GM12891 (cell line): ENCODE data around the gene STX7.

Source experiments
- DNase-seq: peaks from one replicate; pipeline ENCODE4 v3.0.0; 2011; ENCODE audit warnings: low spot score; ENCODE audit not compliant: insufficient read length
- FAIRE-seq: peaks from 2 replicates; lab custom pipeline; 2011; peaks lifted over from hg19 to GRCh38; lab: Jason Lieb, UNC
- PAX5 ChIP-seq: IDR thresholded peaks from 2 replicates; pipeline ENCODE4 v1.6.1; 2011; ENCODE audit warnings: low read length, moderate library complexity, mild to moderate bottlenecking; ENCODE audit not compliant: insufficient read depth, severe bottlenecking
- POLR2A ChIP-seq: IDR thresholded peaks from 2 replicates; pipeline ENCODE4 v1.6.1; 2011; ENCODE audit warnings: low read depth, low read length, control low read depth
- POLR2AphosphoS5 ChIP-seq: IDR thresholded peaks from 2 replicates; pipeline ENCODE4 v1.6.1; 2011; ENCODE audit warnings: low read depth, low read length, control low read depth
- POU2F2 ChIP-seq: IDR thresholded peaks from 2 replicates; pipeline ENCODE4 v1.6.1; 2011; ENCODE audit warnings: low read depth, mild to moderate bottlenecking, control low read depth, low read length, moderate library complexity
- SPI1 ChIP-seq: IDR thresholded peaks from 2 replicates; pipeline ENCODE4 v1.6.1; 2011; ENCODE audit warnings: low read depth, low read length, control low read depth
- TAF1 ChIP-seq: IDR thresholded peaks from 2 replicates; pipeline ENCODE4 v1.6.1; 2011; ENCODE audit warnings: low read depth, low read length, control low read depth

Gene STX7

DNA sequence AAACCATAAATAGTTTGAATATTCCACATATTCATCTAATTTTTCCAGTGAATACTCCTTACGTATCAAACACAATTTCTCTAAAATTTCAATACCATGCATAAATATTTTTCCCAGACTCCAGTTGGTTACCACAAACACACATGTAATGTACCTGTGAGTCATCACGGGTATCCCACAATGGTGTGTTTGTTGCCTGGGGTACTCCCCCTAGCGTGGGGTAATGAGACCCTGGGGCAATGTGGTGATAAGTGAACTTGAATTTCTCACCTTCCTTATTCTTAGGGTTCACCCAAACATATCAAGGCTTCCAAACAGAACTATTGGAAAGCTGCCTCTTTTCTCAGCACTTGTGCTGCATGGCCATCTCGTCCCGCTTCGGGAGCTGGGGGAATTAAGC is 51.0 kb downstream of the STX7 start:
- no peak for TF ChIP-seq SPI1
- no peak for TF ChIP-seq PAX5
- no peak for TF ChIP-seq POU2F2
- TF ChIP-seq POLR2AphosphoS5, result no peak
- no peak for TF ChIP-seq POLR2A
- TF ChIP-seq TAF1, result no peak
- FAIRE-seq, result peak; percentile 23
- DNase-seq, result no peak

DNA sequence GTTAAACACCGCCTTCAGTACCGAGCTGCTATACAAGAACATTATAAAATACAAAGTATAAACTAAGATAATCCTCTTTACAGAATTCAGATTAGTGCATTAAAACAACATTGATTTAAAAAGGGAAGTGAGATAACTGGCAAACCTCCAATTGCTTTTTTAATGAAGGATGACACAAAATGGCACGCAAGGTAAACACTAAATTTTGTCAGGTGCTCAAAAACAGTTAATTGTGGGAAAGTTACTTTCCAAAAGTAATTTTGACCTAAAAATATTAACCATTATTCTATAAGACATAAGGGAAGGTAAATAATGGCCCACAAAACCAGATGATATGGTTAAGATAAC is 53.3 kb downstream of the STX7 start:
- TF ChIP-seq SPI1 (peak; percentile 79), POLR2A (no peak)
- no peak for DNase-seq
- no peak for FAIRE-seq

DNA sequence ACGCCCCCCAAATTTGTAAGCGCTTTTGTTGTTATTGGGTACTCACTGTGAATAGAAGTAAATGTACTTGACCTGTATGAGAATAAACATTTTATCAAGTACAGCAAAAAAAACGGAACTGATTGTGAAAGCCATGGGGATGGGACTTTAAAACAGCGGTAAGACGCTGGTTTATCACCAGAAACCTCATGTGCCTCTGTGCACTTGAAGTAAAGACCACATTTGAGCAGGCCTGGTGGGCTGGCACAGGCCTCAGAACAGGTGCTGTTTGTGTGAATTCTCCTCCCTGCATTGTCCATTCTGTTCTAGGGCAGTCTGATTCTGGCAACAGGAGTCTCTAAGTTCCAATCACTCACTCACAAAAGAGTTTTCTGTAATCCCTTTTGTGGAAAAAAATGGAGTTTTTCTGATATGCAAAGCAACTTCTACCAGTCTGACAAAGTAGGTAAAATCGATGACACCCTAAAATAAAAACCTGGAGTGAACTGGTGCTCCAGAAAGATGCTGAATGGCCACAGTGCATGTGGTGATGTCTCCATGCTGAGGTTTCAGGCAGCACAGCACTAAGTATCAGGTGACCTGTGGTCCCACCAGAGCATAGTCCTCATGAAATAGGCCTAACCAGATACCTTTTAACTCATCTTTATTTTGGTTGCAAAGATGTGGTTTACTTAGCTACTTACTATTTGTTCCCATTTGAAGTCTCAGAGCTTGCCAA is 53.9 kb downstream of the STX7 start:
- TF ChIP-seq POLR2A, result no peak
- TF ChIP-seq TAF1, result no peak
- no peak for TF ChIP-seq SPI1
- no peak for TF ChIP-seq POU2F2
- TF ChIP-seq PAX5, result no peak
- no peak for TF ChIP-seq POLR2AphosphoS5

DNA sequence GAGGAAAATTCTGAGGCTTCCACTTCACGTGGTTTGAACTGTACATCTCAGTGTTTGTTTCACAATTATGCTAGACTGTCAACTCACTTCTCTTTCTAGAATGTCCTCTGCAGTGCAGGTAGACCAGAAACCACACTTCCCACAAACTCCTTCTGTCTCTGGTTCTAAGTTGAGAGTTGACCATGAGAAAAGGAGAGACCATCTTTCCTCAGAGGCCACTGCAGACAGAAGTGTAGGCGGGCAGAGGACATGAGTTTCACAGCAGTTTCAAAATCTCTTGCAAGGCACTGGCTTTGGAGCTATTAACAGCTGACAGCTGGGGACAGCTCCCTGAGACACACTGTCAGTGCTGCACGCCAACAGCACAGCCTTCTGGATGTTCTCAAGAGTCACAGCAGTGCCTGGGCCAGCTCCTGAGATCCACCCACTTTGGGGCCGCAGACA is 56.2 kb downstream of the STX7 start:
- TF ChIP-seq SPI1, result peak; percentile 88
- TF ChIP-seq PAX5, result no peak
- TF ChIP-seq TAF1, result no peak
- no peak for TF ChIP-seq POLR2A
- TF ChIP-seq POLR2AphosphoS5, result no peak
- peak; percentile 74 for TF ChIP-seq POU2F2
- DNase-seq (peak; percentile 7), FAIRE-seq (peak; percentile 92)

More for the DNA sequence above, 53.9 kb downstream of the STX7 start:
- DNase-seq (no peak), FAIRE-seq (peak; percentile 59)

DNA sequence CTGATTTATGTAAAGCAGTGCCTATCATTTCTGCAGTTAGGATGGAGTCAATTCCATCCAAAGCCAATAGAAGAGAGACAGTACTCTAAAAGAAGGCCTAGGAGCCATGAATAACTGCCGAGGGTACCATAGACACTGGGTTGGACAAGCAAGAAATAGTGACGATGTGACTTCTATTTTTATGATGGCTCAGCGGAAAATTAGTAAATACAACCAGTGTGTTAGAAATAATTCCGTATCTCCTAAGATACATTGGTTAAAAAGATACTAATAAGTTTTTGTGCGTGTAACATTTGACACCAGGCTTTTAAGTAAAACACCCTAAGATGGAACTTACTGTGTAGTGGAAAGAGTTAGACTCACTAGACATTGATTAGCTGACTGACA is 66.1 kb downstream of the STX7 start:
- no peak for DNase-seq
- no peak for TF ChIP-seq POLR2A
- no peak for TF ChIP-seq PAX5
- TF ChIP-seq TAF1, result no peak
- TF ChIP-seq POLR2AphosphoS5, result no peak
- TF ChIP-seq SPI1, result no peak
- no peak for TF ChIP-seq POU2F2
- no peak for FAIRE-seq

DNA sequence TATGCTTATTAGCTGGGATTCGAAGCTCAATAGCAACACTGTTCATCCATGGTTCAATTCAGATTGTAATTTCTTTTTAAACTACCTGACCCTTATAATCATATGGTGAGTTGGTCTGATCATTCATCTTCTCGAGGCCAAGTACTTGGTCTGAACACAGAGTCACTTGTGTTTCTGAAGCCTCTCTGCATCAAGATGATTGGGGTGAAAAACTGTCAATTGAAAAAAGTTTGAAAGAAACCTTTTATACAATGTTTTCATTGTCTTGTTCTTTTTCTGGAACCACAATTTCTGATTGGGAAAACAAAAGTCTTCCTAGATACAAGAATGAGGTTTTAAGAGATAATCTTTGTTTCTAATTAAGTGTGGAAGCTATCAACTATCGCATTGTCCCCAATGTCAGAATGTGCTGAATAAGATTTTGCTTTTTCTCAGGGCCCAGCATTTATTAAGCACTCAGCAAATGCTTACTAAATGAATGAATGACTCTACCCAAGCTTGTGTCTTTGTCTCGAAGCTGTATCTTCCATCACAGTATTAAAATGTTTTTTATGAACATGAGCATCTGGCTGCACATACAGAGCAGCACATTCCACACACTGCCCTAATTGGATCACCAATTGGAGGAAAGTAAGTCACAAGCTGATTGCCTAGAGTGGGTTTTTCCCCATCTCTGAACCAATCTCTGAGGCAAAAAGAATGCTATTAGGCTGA is 66.6 kb downstream of the STX7 start:
- DNase-seq, result no peak
- TF ChIP-seq SPI1 (no peak), POU2F2 (no peak), POLR2A (no peak), PAX5 (no peak), TAF1 (no peak), POLR2AphosphoS5 (no peak)
- no peak for FAIRE-seq

DNA sequence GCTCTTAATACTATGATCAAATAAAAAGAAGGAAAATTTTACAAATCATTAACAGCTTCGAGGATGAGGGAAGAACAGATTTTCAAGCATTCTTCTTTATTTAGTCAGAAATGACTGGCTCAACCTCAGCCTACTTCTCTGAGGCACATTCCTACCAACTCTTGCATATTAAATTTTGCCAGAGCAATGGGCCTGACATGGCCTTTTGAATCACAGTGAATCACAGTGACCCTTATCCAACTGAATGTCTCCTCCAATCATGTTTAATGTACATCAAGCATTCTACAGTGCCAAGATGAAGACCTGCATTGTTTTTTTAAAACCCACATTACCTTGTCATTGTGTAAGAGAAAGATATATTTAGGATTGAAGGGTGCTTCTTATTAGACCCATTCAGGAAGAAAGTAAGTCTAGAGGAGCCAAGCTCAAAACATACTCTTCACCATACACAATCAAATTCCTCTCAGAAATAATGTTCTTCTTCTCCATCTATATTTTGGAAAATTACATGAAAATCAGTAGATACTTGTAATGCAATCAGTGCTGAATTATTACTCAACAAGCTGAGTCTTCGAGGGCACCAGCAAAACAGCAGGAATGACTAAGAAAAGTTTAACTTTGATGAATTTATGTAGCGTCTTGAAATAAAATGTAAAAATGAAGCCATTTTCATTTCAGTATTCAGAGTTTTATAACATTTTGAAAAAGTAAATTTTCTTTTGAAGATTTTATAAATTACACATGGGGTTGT is 67.5 kb downstream of the STX7 start:
- TF ChIP-seq TAF1 (no peak), POU2F2 (no peak), PAX5 (no peak), POLR2AphosphoS5 (no peak), SPI1 (no peak)
- DNase-seq, result no peak
- FAIRE-seq, result no peak

DNA sequence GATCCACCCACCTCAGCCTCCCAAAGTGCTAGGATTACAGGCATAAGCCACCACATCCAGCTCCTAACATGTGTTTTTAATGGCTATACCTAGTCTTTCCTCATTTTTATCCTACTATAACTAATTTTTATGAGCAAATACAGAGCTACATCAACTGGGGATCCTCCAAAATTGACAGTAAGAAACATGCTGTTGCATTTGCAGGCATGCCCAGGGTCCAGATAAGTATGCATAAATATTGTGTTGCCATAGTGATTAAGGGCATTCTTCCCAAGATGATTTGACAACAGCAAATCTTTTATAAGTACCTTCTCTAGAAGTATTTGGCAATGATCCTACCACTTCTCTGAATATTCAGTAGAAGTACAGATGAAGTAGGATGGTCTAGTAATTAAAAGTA is 69.7 kb downstream of the STX7 start:
- DNase-seq (no peak), FAIRE-seq (no peak)
- no peak for TF ChIP-seq POU2F2
- no peak for TF ChIP-seq PAX5
- no peak for TF ChIP-seq POLR2A
- no peak for TF ChIP-seq SPI1
- TF ChIP-seq POLR2AphosphoS5, result no peak
- no peak for TF ChIP-seq TAF1

DNA sequence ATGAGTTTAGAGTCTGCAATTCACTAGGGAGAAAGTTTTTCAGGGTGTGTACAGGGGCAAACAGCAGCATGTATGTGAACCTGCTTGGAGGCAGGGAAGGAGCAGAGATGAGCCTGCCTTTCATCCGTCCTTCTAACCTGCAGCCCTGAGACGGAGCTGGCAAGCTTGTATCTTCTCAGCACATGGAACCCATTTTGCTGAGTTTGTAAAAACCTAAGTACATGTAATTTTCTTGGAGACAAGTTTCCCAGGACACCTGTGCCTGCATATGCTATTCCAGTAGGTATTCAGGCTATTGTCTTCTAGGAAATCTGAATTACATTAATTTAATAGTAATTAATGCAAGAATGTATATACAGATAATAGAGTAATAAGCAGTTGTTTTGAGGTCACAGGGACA is 82.8 kb downstream of the STX7 start:
- DNase-seq, result no peak
- no peak for FAIRE-seq
- TF ChIP-seq TAF1 (no peak), POLR2AphosphoS5 (no peak), SPI1 (no peak), POLR2A (no peak), POU2F2 (no peak), PAX5 (no peak)
